CD14-positive monocyte (primary cell): ENCODE measurements around the gene CDC26. TPM values are rescaled to one million over a fixed set of nuclear protein-coding genes. Genes with fewer than 3 reads are reported as not detected.

Experiments
- DNase-seq, 3 donors: peaks; one replicate each; pipeline ENCODE4 v3.0.0-alpha.2; 2011 to 2022
- H2AFZ ChIP-seq: 2 replicates; pipeline ENCODE4 v1.6.0; 2012; ENCODE audit warnings: mild to moderate bottlenecking, low read depth, low read length, inconsistent platforms; ENCODE audit not compliant: insufficient read depth, poor library complexity, severe bottlenecking
- H3K27ac ChIP-seq, 2 donors: 1 replicate in 1 of 2; 2 replicates in 1 of 2; pipeline ENCODE4 v1.5.1; 2012 to 2013; ENCODE audit warnings: low read length in 2 of 2, control low read depth in 1 of 2, inconsistent platforms in 1 of 2, low read depth in 1 of 2, mild to moderate bottlenecking in 1 of 2
- H3K27me3 ChIP-seq, 2 donors: one replicate each; pipeline versions ENCODE4 v1.6.0 to v1.6.1; 2011 to 2013; ENCODE audit warnings: low read length in 2 of 2; ENCODE audit not compliant: control insufficient read depth in 2 of 2, insufficient read depth in 2 of 2
- H3K36me3 ChIP-seq, 2 donors: replicated peaks in 1 of 2; 1 replicate in 1 of 2; 2 replicates in 1 of 2; pipeline versions ENCODE4 v1.5.1 to v1.6.1; 2012 to 2013; ENCODE audit warnings: low read length in 2 of 2, control low read depth in 1 of 2, inconsistent platforms in 1 of 2, mild to moderate bottlenecking in 1 of 2; ENCODE audit not compliant: insufficient read depth in 2 of 2, control insufficient read depth in 1 of 2
- H3K4me1 ChIP-seq, 2 donors: 1 replicate in 1 of 2; 2 replicates in 1 of 2; pipeline versions ENCODE4 v1.5.1 to v1.6.1; 2012 to 2013; ENCODE audit warnings: low read length in 2 of 2, control low read depth in 1 of 2, inconsistent platforms in 1 of 2, mild to moderate bottlenecking in 1 of 2, moderate library complexity in 1 of 2; ENCODE audit not compliant: insufficient read depth in 2 of 2, control insufficient read depth in 1 of 2
- H3K4me2 ChIP-seq: replicated peaks from 2 replicates; pipeline ENCODE3; 2012; ENCODE audit warnings: low read length, moderate library complexity, mild to moderate bottlenecking; ENCODE audit not compliant: poor library complexity, severe bottlenecking; ENCODE audit errors: extremely low read depth
- H3K4me3 ChIP-seq, 3 experiments: fragments of 200-600 bp in 1 of 3; sonication (generic) in 1 of 3; replicated peaks in 1 of 3; 1 replicate in 2 of 3; 2 replicates in 1 of 3; pipeline ENCODE4 v1.5.1; 2011 to 2013; ENCODE audit warnings: low read length in 3 of 3, mild to moderate bottlenecking in 3 of 3, control low read depth in 2 of 3, low read depth in 2 of 3, inconsistent platforms in 1 of 3, moderate library complexity in 1 of 3
- H3K79me2 ChIP-seq: 2 replicates; pipeline ENCODE4 v1.6.0; 2012; ENCODE audit warnings: mild to moderate bottlenecking, control low read depth, inconsistent platforms, low read length, moderate library complexity; ENCODE audit not compliant: insufficient read depth
- H3K9ac ChIP-seq: 2 replicates; pipeline ENCODE4 v1.6.0; 2017; ENCODE audit warnings: low read length, mild to moderate bottlenecking; ENCODE audit not compliant: insufficient read depth, poor library complexity, severe bottlenecking
- H3K9me3 ChIP-seq, 2 donors: replicated peaks in 1 of 2; 1 replicate in 1 of 2; 2 replicates in 1 of 2; pipeline versions ENCODE4 v1.5.1 to v1.6.1; 2012 to 2013; ENCODE audit warnings: low read length in 2 of 2, control low read depth in 1 of 2; ENCODE audit not compliant: control insufficient read depth in 1 of 2, insufficient read depth in 1 of 2
- H4K20me1 ChIP-seq: 2 replicates; pipeline ENCODE4 v1.6.0; 2012; ENCODE audit warnings: mild to moderate bottlenecking, low read length, control low read depth, moderate library complexity; ENCODE audit not compliant: insufficient read depth
- H3K27ac Mint-ChIP-seq, 7 donors: one replicate each; pipeline ENCODE4 v1.8.0; 2020; ENCODE audit warnings: mild to moderate bottlenecking in 7 of 7, mixed read lengths in 7 of 7, moderate library complexity in 6 of 7, inconsistent platforms in 2 of 7
- H3K27me3 Mint-ChIP-seq, 3 donors: one replicate each; pipeline ENCODE4 v1.8.0; 2021 to 2022; ENCODE audit warnings: low read depth in 3 of 3, mild to moderate bottlenecking in 3 of 3, mixed read lengths in 3 of 3, moderate library complexity in 3 of 3, inconsistent platforms in 1 of 3
- H3K36me3 Mint-ChIP-seq, 2 donors: one replicate each; pipeline ENCODE4 v1.8.0; 2020; ENCODE audit warnings: mixed read lengths in 2 of 2, inconsistent platforms in 1 of 2, mild to moderate bottlenecking in 1 of 2
- H3K4me1 Mint-ChIP-seq: one replicate; pipeline ENCODE4 v1.8.0; 2020; ENCODE audit warnings: mild to moderate bottlenecking, mixed read lengths
- H3K4me3 Mint-ChIP-seq, 2 donors: one replicate each; pipeline ENCODE4 v1.8.0; 2020; ENCODE audit warnings: mild to moderate bottlenecking in 2 of 2, mixed read lengths in 2 of 2, moderate library complexity in 1 of 2
- H3K9me3 Mint-ChIP-seq, 7 donors: one replicate each; pipeline ENCODE4 v1.8.0; 2020 to 2022; ENCODE audit warnings: mixed read lengths in 7 of 7, mild to moderate bottlenecking in 6 of 7, moderate library complexity in 6 of 7, inconsistent platforms in 2 of 7
- WGBS: methylation state at CpG from one replicate; pipeline ENCODE4 v1.1.5; 2013; ENCODE audit warnings: missing lambda C conversion rate; ENCODE audit not compliant: insufficient coverage; 5-methylcytosine and 5-hydroxymethylcytosine counted together
- intact Hi-C, 2 donors: fragments of 100-400 bp; cut with micrococcal nuclease; formaldehyde crosslinking; loops; one replicate each; pipeline versions ENCODE4 v1.15.0 to v1.15.1; 2023
- polyA plus RNA-seq, 3 donors: library from polyadenylated mRNA; depleted of rRNA in 1 of 3; unstranded in 2 of 3; stranded (reverse) in 1 of 3; fragments of 300-500 nt in 2 of 3; fragments of >200 nt in 1 of 3; fragmentation: Illumina TruSeq in 2 of 3; gene quantifications; 1 replicate in 2 of 3; 2 replicates in 1 of 3; pipeline ENCODE4 v1.2.3, GENCODE V29; 2012 to 2021
- TF ChIP-seq, protein P1 (sequence below): fragments of 200-600 bp; IDR thresholded peaks from one replicate; pipeline ENCODE4 v1.8.0; 2022; ENCODE audit warnings: antibody characterized with exemption, mild to moderate bottlenecking

The CDC26 gene
- polyA plus RNA-seq, 3 donors, result 17.9 to 87.8 (median 77.8) TPM

DNA sequence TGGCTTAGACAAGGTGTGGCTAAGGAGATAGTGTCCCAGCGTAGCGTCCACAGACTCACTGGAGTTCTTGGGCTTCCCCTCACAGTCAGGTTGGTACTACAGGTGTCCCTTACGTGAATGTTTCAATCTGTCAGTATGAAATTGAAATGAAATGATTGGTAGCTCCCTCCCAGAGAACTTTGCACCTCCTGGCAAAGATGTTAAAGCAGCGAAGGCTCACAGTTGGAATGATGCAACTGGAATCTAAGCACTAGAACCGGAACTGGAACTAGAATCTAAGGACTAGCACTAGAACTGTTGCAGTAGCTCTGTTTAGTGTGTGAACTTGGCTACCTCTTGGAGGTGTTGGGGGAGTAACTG, 52.9 kb downstream of the CDC26 start:
- Histone ChIP-seq H3K4me2 (peak overlapping the region; percentile 99), H3K79me2 (peaks cover 87% of the 10 kb centered on the region), H3K27me3 (no peaks in the 10 kb centered on the region), H3K27ac (peak overlapping the region in 1 of 2 donors; percentile 84), H4K20me1 (peaks cover 19% of the 10 kb centered on the region), H3K4me1 (peaks cover 56 to 70% of the 10 kb centered on the region in 2 donors), H3K4me3 (peak overlapping the region; percentile 83 to 95 (median 86)), H3K9ac (peak overlapping the region; percentile 74), H2AFZ (peak overlapping the region; percentile 84), H3K36me3 (peaks cover 3 to 12% of the 10 kb centered on the region in 2 donors), H3K9me3 (no peaks in the 10 kb centered on the region)
- intact Hi-C loops, result no loop called here
- peak in 2 of 3 donors; percentile 26 to 45 for DNase-seq
- H3K4me3 Mint-ChIP-seq, result peak overlapping the region; percentile 93 to 94
- WGBS, result 86% methylated on average over 2 of the region's 5 CpGs
- no peaks in the 10 kb centered on the region for H3K27me3 Mint-ChIP-seq
- peaks cover 67% of the 10 kb centered on the region for H3K4me1 Mint-ChIP-seq
- H3K27ac Mint-ChIP-seq, result peak overlapping the region; percentile 11 to 97 (median 92)
- TF ChIP-seq, protein P1, sequence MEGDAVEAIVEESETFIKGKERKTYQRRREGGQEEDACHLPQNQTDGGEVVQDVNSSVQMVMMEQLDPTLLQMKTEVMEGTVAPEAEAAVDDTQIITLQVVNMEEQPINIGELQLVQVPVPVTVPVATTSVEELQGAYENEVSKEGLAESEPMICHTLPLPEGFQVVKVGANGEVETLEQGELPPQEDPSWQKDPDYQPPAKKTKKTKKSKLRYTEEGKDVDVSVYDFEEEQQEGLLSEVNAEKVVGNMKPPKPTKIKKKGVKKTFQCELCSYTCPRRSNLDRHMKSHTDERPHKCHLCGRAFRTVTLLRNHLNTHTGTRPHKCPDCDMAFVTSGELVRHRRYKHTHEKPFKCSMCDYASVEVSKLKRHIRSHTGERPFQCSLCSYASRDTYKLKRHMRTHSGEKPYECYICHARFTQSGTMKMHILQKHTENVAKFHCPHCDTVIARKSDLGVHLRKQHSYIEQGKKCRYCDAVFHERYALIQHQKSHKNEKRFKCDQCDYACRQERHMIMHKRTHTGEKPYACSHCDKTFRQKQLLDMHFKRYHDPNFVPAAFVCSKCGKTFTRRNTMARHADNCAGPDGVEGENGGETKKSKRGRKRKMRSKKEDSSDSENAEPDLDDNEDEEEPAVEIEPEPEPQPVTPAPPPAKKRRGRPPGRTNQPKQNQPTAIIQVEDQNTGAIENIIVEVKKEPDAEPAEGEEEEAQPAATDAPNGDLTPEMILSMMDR, result no peak
- peaks cover 0 to 3% (median 0%) of the 10 kb centered on the region in 7 donors for H3K9me3 Mint-ChIP-seq
- peaks cover 13 to 18% of the 10 kb centered on the region in 2 donors for H3K36me3 Mint-ChIP-seq

DNA sequence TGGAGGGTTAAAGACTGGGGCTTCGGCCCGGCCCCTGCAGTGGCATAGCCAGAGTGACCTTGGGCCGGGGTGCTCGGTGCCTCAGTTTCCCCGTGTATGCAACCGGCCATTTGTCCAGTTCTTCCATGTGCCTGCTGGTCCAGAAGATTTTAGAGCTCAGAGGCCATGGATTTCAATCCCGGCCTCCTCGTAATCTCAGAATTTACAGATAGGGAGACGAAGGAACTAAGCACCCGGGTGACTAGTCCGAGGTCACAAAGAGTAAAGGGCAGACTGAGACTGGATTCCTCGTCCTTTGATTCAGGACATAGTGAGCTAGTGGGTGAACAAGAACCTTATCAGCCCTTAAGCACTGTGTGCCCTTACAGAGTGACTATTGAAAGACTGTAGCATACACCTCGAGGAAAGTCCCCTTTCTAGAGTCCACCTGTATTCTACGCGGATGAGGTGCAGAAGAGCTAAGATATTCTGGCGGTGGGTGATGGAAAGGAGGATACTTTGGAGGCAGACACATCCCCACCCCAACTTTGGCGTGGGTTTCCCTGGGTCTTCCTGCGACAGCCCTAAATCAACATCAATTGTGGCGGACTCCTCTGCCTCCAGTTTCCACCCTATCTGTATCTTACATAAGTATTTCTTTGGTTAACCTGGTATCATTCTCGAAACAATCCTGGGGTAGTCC, 53.4 kb downstream of the CDC26 start:
- Histone ChIP-seq H3K36me3 (peaks cover 3 to 12% of the 10 kb centered on the region in 2 donors), H3K4me1 (peaks cover 52 to 65% of the 10 kb centered on the region in 2 donors), H3K9ac (peak overlapping the region; percentile 74), H2AFZ (peak overlapping the region; percentile 84), H4K20me1 (peaks cover 19% of the 10 kb centered on the region), H3K79me2 (peaks cover 88% of the 10 kb centered on the region), H3K9me3 (no peaks in the 10 kb centered on the region), H3K27me3 (no peaks in the 10 kb centered on the region), H3K27ac (peak overlapping the region; percentile 84 to 94), H3K4me3 (peak overlapping the region; percentile 83 to 95 (median 86)), H3K4me2 (peak overlapping the region; percentile 99)
- Mint-ChIP-seq H3K27ac (peak overlapping the region; percentile 91 to 99 (median 94)), H3K36me3 (peaks cover 15 to 18% of the 10 kb centered on the region in 2 donors), H3K4me3 (peak overlapping the region; percentile 93 to 94), H3K9me3 (peaks cover 0 to 3% (median 0%) of the 10 kb centered on the region in 7 donors), H3K4me1 (peaks cover 63% of the 10 kb centered on the region), H3K27me3 (no peaks in the 10 kb centered on the region)
- TF ChIP-seq, protein P1, result no peak
- 7% methylated on average over 10 of the region's 20 CpGs for whole genome bisulfite sequencing
- intact Hi-C loops, result loop anchor here in 1 of 2 donors (2.0 kb wide), 3 partner anchors 35 to 71 kb away; partner anchors contain the start of genes CDC26, PRPF4 and SLC31A2
- no peak for DNase-seq
